Peyer's patch (tissue), 4 donors: ENCODE results near the gene PSMD13. TPM values are rescaled to one million over a fixed set of nuclear protein-coding genes. Genes with fewer than 3 reads are reported as not detected.
A peak's percentile ranks its signal among the peaks of the same experiment; 100 is the strongest.
"Not testable (repeated sequence)": the region's sequence is repeated elsewhere in the genome, so short reads cannot be mapped to it uniquely, and the experiment has no call there.

ENCODE experiments used
- DNase-seq, 3 donors: peaks; one replicate each; pipeline ENCODE4 v3.0.0-alpha.2; 2017 to 2019
- H3K27ac ChIP-seq, 4 donors: fragments of 200-600 bp; sonication (generic); one replicate each; pipeline ENCODE4 v1.5.1; 2016 to 2019
- H3K27me3 ChIP-seq, 2 donors: fragments of 200-600 bp; sonication (generic); one replicate each; pipeline ENCODE4 v1.5.1; 2019
- H3K36me3 ChIP-seq, 3 donors: fragments of 200-600 bp; sonication (generic); one replicate each; pipeline ENCODE4 v1.5.1; 2016 to 2019
- H3K4me1 ChIP-seq, 4 donors: fragments of 200-600 bp; sonication (generic); one replicate each; pipeline ENCODE4 v1.5.1; 2016 to 2019
- H3K4me3 ChIP-seq, 4 donors: fragments of 200-600 bp; sonication (generic); 1 replicate in 3 of 4; 2 replicates in 1 of 4; pipeline ENCODE4 v1.5.1; 2016 to 2019; ENCODE audit warnings: mild to moderate bottlenecking in 1 of 4
- H3K9me3 ChIP-seq, 4 donors: fragments of 200-600 bp; sonication (generic); one replicate each; pipeline ENCODE4 v1.5.1; 2016 to 2019; ENCODE audit warnings: mild to moderate bottlenecking in 1 of 4
- CTCF ChIP-seq, 6 experiments: fragments of 450-650 bp in 4 of 6; fragments of 200-600 bp in 2 of 6; sonication (generic) in 1 of 6; IDR thresholded peaks; one replicate each; pipeline ENCODE4 v1.5.1; 2017 to 2019; ENCODE audit warnings: antibody characterized with exemption in 6 of 6, mild to moderate bottlenecking in 3 of 6, moderate library complexity in 1 of 6
- POLR2A ChIP-seq, 2 donors: fragments of 450-650 bp; IDR thresholded peaks; one replicate each; pipeline ENCODE4 v1.5.1; 2017; ENCODE audit warnings: antibody characterized with exemption in 2 of 2, mild to moderate bottlenecking in 2 of 2, moderate library complexity in 2 of 2
- total RNA-seq, 4 donors: library from RNA; depleted of rRNA; stranded (reverse); fragments of >200 nt; gene quantifications; one replicate each; pipeline ENCODE4 v1.1.0, GENCODE V29; 2016

The PSMD13 gene
- total RNA-seq, 4 donors from 2014 or later: 74.5 to 125 (median 96.9) TPM

- TF ChIP-seq CTCF (IDR thresholded peaks at IDR 0.05): no peak
- no peak for TF ChIP-seq POLR2A (IDR thresholded peaks at IDR 0.05)
- Histone ChIP-seq H3K27ac (peak overlapping the region in 2 of 4 donors; percentile 66 to 90), H3K4me3 (no peak overlapping the region), H3K36me3 (peaks cover 0 to 25% (median 0%) of the 10 kb centered on the region in 3 donors), H3K4me1 (peaks cover 0 to 35% (median 14%) of the 10 kb centered on the region in 4 donors), H3K27me3 (peaks cover 0 to 12% of the 10 kb centered on the region in 2 donors), H3K9me3 (no peaks in the 10 kb centered on the region)
- peak in 2 of 3 donors; percentile 45 to 46 for DNase-seq
Observed at GRCh38 chr11:285894-286220, 49.1 kb downstream of the PSMD13 start.

GRCh38 chr11:286977-287820, 50.4 kb downstream of the PSMD13 start:
- peak; percentile 68 to 91 (median 78) for DNase-seq
- not testable (repeated sequence) for H3K27me3 ChIP-seq, H3K9me3 ChIP-seq
- peaks cover 0 to 27% (median 5%) of the 10 kb centered on the region in 4 donors for H3K4me1 ChIP-seq
- H3K27ac ChIP-seq: peak overlapping the region; percentile 88 to 96 (median 92)
- TF ChIP-seq POLR2A (IDR thresholded peaks at IDR 0.05): peak in 1 of 2 donors; percentile 7
- H3K36me3 ChIP-seq: peaks cover 0 to 14% (median 0%) of the 10 kb centered on the region in 3 donors
- H3K4me3 ChIP-seq: peak overlapping the region; percentile 62 to 87 (median 70)

- H3K4me3 ChIP-seq: peak overlapping the region; percentile 62 to 87 (median 70)
- peaks cover 0 to 8% (median 0%) of the 10 kb centered on the region in 3 donors for H3K36me3 ChIP-seq
- H3K4me1 ChIP-seq: peaks cover 0 to 20% (median 4%) of the 10 kb centered on the region in 4 donors
- peak; percentile 53 to 86 (median 84) for DNase-seq
- H3K27ac ChIP-seq: peak overlapping the region; percentile 88 to 96 (median 92)
- H3K9me3 ChIP-seq: no peaks in the 10 kb centered on the region
- no peaks in the 10 kb centered on the region for H3K27me3 ChIP-seq
- peak; percentile 72 to 76 for TF ChIP-seq POLR2A (IDR thresholded peaks at IDR 0.05)
- no peak for TF ChIP-seq CTCF (IDR thresholded peaks at IDR 0.05)
Observed at GRCh38 chr11:287821-288477, 51.2 kb downstream of the PSMD13 start.

GRCh38 chr11:288478-289397, 52.0 kb downstream of the PSMD13 start, which contains the start of gene PGGHG:
Gene PGGHG, plus strand, starts transcription at chr11:289126. Its CDS starts 691 bp downstream, at chr11:289817.
- H3K4me1 ChIP-seq: peaks cover 0 to 20% (median 4%) of the 10 kb centered on the region in 4 donors
- H3K4me3 ChIP-seq: peak within 1 kb of the TSS; percentile 62 to 87 (median 70)
- H3K27ac ChIP-seq: peak within 1 kb of the TSS; percentile 88 to 96 (median 92)
- peak; percentile 76 to 93 (median 90) for DNase-seq
- H3K36me3 ChIP-seq: peaks cover 0 to 16% (median 0%) of the 10 kb centered on the region in 3 donors
- H3K27me3 ChIP-seq: no peaks in the 10 kb centered on the region
- H3K9me3 ChIP-seq: no peaks in the 10 kb centered on the region
- TF ChIP-seq CTCF (IDR thresholded peaks at IDR 0.05): no peak
- TF ChIP-seq POLR2A (IDR thresholded peaks at IDR 0.05): peak; percentile 38 to 48

DNA sequence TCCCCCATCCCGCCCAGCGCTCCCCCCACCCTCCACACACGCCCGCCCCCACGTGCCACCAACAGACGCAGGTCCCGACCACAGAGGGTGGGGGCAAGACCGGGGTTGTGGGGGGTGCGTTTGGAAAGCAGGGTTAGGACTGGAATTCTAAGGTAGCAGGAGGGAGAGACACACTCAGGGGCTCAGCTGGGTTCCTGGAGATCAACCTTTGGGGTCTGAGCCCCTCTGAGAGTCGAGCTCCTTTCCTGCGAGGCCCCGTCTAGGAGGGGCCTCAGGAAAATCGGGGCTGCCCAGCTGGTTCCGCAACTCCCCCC, 52.6 kb downstream of the PSMD13 start:
- no peaks in the 10 kb centered on the region for H3K9me3 ChIP-seq
- peak overlapping the region; percentile 62 to 87 (median 70) for H3K4me3 ChIP-seq
- H3K4me1 ChIP-seq: peaks cover 0 to 20% (median 4%) of the 10 kb centered on the region in 4 donors
- H3K36me3 ChIP-seq: peaks cover 0 to 18% (median 0%) of the 10 kb centered on the region in 3 donors
- peak overlapping the region; percentile 88 to 96 (median 92) for H3K27ac ChIP-seq
- no peaks in the 10 kb centered on the region for H3K27me3 ChIP-seq
- no peak for TF ChIP-seq CTCF (IDR thresholded peaks at IDR 0.05)
- TF ChIP-seq POLR2A (IDR thresholded peaks at IDR 0.05): no peak
- DNase-seq: peak in 1 of 3 donors; percentile 55
